ENCODE data around the gene PODXL2. TPM values are rescaled to one million over a fixed set of nuclear protein-coding genes. Genes with fewer than 3 reads are reported as not detected.
"Not testable (repeated sequence)": the region's sequence is repeated elsewhere in the genome, so short reads cannot be mapped to it uniquely, and the experiment has no call there.

The PODXL2 gene
- total and polyA plus RNA-seq, 2 experiments from 2014 or later, result 18.4 to 57.6 TPM

GRCh38 chr3:127654374-127654773 is 25.4 kb downstream of the PODXL2 start (continued):
- TF ChIP-seq, protein P1, sequence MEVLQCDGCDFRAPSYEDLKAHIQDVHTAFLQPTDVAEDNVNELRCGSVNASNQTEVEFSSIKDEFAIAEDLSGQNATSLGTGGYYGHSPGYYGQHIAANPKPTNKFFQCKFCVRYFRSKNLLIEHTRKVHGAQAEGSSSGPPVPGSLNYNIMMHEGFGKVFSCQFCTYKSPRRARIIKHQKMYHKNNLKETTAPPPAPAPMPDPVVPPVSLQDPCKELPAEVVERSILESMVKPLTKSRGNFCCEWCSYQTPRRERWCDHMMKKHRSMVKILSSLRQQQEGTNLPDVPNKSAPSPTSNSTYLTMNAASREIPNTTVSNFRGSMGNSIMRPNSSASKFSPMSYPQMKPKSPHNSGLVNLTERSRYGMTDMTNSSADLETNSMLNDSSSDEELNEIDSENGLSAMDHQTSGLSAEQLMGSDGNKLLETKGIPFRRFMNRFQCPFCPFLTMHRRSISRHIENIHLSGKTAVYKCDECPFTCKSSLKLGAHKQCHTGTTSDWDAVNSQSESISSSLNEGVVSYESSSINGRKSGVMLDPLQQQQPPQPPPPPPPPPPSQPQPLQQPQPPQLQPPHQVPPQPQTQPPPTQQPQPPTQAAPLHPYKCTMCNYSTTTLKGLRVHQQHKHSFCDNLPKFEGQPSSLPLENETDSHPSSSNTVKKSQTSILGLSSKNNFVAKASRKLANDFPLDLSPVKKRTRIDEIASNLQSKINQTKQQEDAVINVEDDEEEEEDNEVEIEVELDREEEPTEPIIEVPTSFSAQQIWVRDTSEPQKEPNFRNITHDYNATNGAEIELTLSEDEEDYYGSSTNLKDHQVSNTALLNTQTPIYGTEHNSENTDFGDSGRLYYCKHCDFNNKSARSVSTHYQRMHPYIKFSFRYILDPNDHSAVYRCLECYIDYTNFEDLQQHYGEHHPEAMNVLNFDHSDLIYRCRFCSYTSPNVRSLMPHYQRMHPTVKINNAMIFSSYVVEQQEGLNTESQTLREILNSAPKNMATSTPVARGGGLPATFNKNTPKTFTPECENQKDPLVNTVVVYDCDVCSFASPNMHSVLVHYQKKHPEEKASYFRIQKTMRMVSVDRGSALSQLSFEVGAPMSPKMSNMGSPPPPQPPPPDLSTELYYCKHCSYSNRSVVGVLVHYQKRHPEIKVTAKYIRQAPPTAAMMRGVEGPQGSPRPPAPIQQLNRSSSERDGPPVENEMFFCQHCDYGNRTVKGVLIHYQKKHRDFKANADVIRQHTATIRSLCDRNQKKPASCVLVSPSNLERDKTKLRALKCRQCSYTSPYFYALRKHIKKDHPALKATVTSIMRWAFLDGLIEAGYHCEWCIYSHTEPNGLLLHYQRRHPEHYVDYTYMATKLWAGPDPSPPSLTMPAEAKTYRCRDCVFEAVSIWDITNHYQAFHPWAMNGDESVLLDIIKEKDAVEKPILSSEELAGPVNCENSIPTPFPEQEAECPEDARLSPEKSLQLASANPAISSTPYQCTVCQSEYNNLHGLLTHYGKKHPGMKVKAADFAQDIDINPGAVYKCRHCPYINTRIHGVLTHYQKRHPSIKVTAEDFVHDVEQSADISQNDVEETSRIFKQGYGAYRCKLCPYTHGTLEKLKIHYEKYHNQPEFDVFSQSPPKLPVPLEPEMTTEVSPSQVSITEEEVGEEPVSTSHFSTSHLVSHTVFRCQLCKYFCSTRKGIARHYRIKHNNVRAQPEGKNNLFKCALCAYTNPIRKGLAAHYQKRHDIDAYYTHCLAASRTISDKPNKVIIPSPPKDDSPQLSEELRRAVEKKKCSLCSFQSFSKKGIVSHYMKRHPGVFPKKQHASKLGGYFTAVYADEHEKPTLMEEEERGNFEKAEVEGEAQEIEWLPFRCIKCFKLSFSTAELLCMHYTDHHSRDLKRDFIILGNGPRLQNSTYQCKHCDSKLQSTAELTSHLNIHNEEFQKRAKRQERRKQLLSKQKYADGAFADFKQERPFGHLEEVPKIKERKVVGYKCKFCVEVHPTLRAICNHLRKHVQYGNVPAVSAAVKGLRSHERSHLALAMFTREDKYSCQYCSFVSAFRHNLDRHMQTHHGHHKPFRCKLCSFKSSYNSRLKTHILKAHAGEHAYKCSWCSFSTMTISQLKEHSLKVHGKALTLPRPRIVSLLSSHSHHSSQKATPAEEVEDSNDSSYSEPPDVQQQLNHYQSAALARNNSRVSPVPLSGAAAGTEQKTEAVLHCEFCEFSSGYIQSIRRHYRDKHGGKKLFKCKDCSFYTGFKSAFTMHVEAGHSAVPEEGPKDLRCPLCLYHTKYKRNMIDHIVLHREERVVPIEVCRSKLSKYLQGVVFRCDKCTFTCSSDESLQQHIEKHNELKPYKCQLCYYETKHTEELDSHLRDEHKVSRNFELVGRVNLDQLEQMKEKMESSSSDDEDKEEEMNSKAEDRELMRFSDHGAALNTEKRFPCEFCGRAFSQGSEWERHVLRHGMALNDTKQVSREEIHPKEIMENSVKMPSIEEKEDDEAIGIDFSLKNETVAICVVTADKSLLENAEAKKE (CRISPR knock-in tag; IDR thresholded peaks at IDR 0.05), result no peak
- TF ChIP-seq EZH2 (IDR thresholded peaks at IDR 0.05; ENCODE audit: low read depth, unreplicated experiment) (no peak), ZNF114 (CRISPR knock-in tag; IDR thresholded peaks at IDR 0.05) (no peak)
- TF ChIP-seq, protein P2, sequence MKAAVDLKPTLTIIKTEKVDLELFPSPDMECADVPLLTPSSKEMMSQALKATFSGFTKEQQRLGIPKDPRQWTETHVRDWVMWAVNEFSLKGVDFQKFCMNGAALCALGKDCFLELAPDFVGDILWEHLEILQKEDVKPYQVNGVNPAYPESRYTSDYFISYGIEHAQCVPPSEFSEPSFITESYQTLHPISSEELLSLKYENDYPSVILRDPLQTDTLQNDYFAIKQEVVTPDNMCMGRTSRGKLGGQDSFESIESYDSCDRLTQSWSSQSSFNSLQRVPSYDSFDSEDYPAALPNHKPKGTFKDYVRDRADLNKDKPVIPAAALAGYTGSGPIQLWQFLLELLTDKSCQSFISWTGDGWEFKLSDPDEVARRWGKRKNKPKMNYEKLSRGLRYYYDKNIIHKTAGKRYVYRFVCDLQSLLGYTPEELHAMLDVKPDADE (IDR thresholded peaks at IDR 0.05), result no peak

- H3K4me1 ChIP-seq (ENCODE audit: insufficient read depth); H3K4me3 ChIP-seq; H3K4me1 Mint-ChIP-seq; H3K27ac Mint-ChIP-seq; H3K79me2 ChIP-seq (replicated peaks; ENCODE audit: insufficient read depth); H3K4me2 ChIP-seq; H3K9me2 ChIP-seq (ENCODE audit: insufficient read depth); DNase-seq (ENCODE audit: low spot score); H4K20me1 ChIP-seq (replicated peaks; ENCODE audit: insufficient read depth); H3K27me3 Mint-ChIP-seq (ENCODE audit: insufficient read depth, low read depth, poor library complexity); H3K36me3 Mint-ChIP-seq (ENCODE audit: low read depth); H3K4me3 Mint-ChIP-seq; H3K36me3 ChIP-seq (ENCODE audit: insufficient read depth); ATAC-seq; H3K27me3 ChIP-seq (ENCODE audit: insufficient read depth); H3F3A ChIP-seq (replicated peaks; ENCODE audit: low read depth); H3K9me3 Mint-ChIP-seq; H2AFZ ChIP-seq: not testable (repeated sequence)
- H3K27ac ChIP-seq (ENCODE audit: low read depth), result 0 out of 2 replicates have a peak overlapping the region, but pooled peaks have one; percentile 50
Measured at GRCh38 chr3:127654993-127655392, 26.0 kb downstream of the PODXL2 start.
